K562 (cell line): Measurements from ENCODE around the gene FNBP1. TPM values are rescaled to one million over a fixed set of nuclear protein-coding genes. Genes with fewer than 3 reads are reported as not detected.

Experiments used
- ATAC-seq: fragments of 200-7000 bp; cut with Tn5 transposase; 3 replicates; pipeline ENCODE4 v1.9.1; 2020; ENCODE audit warnings: moderate library complexity
- BruUV-seq: library from RNA; stranded (reverse); fragments of 400-500 nt; replicated peaks from 2 replicates; lab custom pipeline; 2021; lab: Mats Ljungman, UMichigan
- CTCF ChIA-PET: fragments of 300-600 bp; formaldehyde crosslinking; extraction: SDS; loops from one replicate; lab custom pipeline; 2021; ENCODE audit warnings: low intra/inter-chr PET ratio; lab: Yijun Ruan, JAX
- POLR2A ChIA-PET: fragments of 300-600, 350-650 bp; sonication (Branson Sonifier 250); formaldehyde crosslinking; extraction: SDS; loops from one replicate; lab custom pipeline; 2021; ENCODE audit warnings: antibody characterized with exemption, inconsistent platforms; lab: Yijun Ruan, JAX
- DNase-seq, 4 experiments: peaks; one replicate each; pipeline versions ENCODE4 v3.0.0 to v3.0.0-alpha.2; 2011 to 2018; ENCODE audit warnings: low spot score in 3 of 4, mixed read lengths in 3 of 4; ENCODE audit errors: extremely low read depth in 1 of 4
- FAIRE-seq: peaks from 2 replicates; lab custom pipeline; 2011; peaks lifted over from hg19 to GRCh38; lab: Jason Lieb, UNC
- H2AFZ ChIP-seq: 2 replicates; pipeline ENCODE4 v1.6.0; 2011; ENCODE audit warnings: low read depth, low read length, control low read depth, inconsistent platforms
- H3K27ac ChIP-seq: fragments of 200-600 bp; 3 replicates; pipeline ENCODE4 v1.8.0; 2011; ENCODE audit warnings: low read depth, mild to moderate bottlenecking, control low read depth, inconsistent platforms, low read length, moderate library complexity, mixed read lengths; ENCODE audit errors: extremely low read depth
- H3K27me3 ChIP-seq, 2 experiments: fragments of 300-600 bp in 1 of 2; 2 replicates in 1 of 2; 3 replicates in 1 of 2; pipeline versions ENCODE4 v1.6.0 to v1.8.0; 2011; ENCODE audit warnings: inconsistent platforms in 2 of 2, low read length in 2 of 2, mild to moderate bottlenecking in 1 of 2, mixed read lengths in 1 of 2, moderate library complexity in 1 of 2; ENCODE audit not compliant: control insufficient read depth in 2 of 2, insufficient read depth in 2 of 2
- H3K36me3 ChIP-seq: fragments of 300-600 bp; 3 replicates; pipeline ENCODE4 v1.8.0; 2011; ENCODE audit warnings: mild to moderate bottlenecking, low read length, inconsistent platforms; ENCODE audit not compliant: control insufficient read depth, insufficient read depth
- H3K4me1 ChIP-seq, 2 experiments: fragments of 200-600 bp in 1 of 2; replicated peaks in 1 of 2; 2 replicates in 1 of 2; 3 replicates in 1 of 2; pipeline versions ENCODE4 v1.5.1 to v1.8.0; 2011; ENCODE audit warnings: inconsistent platforms in 2 of 2, low read length in 2 of 2, mild to moderate bottlenecking in 1 of 2, mixed read lengths in 1 of 2, moderate library complexity in 1 of 2; ENCODE audit not compliant: control insufficient read depth in 2 of 2, insufficient read depth in 2 of 2
- H3K4me2 ChIP-seq: 2 replicates; pipeline ENCODE4 v1.6.1; 2011; ENCODE audit warnings: low read length, control low read depth, inconsistent platforms, mixed read lengths; ENCODE audit not compliant: insufficient read depth
- H3K4me3 ChIP-seq: fragments of 200-600 bp; sonication (generic), shearing (Covaris generic); 2 replicates; pipeline ENCODE4 v1.5.1; 2016; ENCODE audit warnings: control low read depth, inconsistent platforms
- H3K79me2 ChIP-seq: fragments of 200-600 bp; 3 replicates; pipeline ENCODE4 v1.8.0; 2011; ENCODE audit warnings: low read length, inconsistent platforms; ENCODE audit not compliant: control insufficient read depth, insufficient read depth
- H3K9ac ChIP-seq, 2 experiments: 2 replicates each; pipeline versions ENCODE4 v1.6.0 to v1.6.1; 2011; ENCODE audit warnings: low read depth in 2 of 2, low read length in 2 of 2, control low read depth in 1 of 2, inconsistent platforms in 1 of 2, mild to moderate bottlenecking in 1 of 2, mixed read lengths in 1 of 2; ENCODE audit not compliant: insufficient read depth in 1 of 2
- H3K9me1 ChIP-seq: one replicate; pipeline ENCODE4 v1.6.0; 2011; ENCODE audit warnings: inconsistent platforms, mild to moderate bottlenecking, low read length, moderate library complexity; ENCODE audit not compliant: control insufficient read depth, insufficient read depth
- H3K9me3 ChIP-seq: replicated peaks from 2 replicates; pipeline ENCODE4 v1.5.1; 2011; ENCODE audit warnings: low read depth, low read length, inconsistent platforms; ENCODE audit not compliant: control insufficient read depth, insufficient read depth
- H4K20me1 ChIP-seq: replicated peaks from 2 replicates; pipeline ENCODE4 v1.6.1; 2011; ENCODE audit warnings: low read length, inconsistent platforms, mixed read lengths; ENCODE audit not compliant: control insufficient read depth, insufficient read depth
- C11orf30 ChIP-seq: fragments of 450-650 bp; IDR thresholded peaks from 2 replicates; pipeline ENCODE4 v1.6.1; 2016; ENCODE audit warnings: low read depth, mild to moderate bottlenecking
- CBFA2T3 ChIP-seq: fragments of 450-650 bp; IDR thresholded peaks from 2 replicates; pipeline ENCODE4 v1.6.1; 2017
- ZNF3 ChIP-seq: fragments of 250-450 bp; sonication (Bioruptor Pico); IDR thresholded peaks from 2 replicates; pipeline ENCODE4 v1.5.0; 2021; ENCODE audit warnings: mild to moderate bottlenecking, moderate library complexity
- ZNF384 ChIP-seq: IDR thresholded peaks from 2 replicates; pipeline ENCODE4 v1.6.1; 2012; ENCODE audit warnings: low read depth, low read length, improper control_type of control experiment
- WGBS: fragments of 100-300 bp; shearing (Covaris generic); methylation state at CpG from one replicate; pipeline ENCODE4 v1.1.6; 2016; ENCODE audit warnings: low coverage, mixed read lengths; ENCODE audit not compliant: insufficient coverage; ENCODE audit errors: missing lambda C conversion rate; 5-methylcytosine and 5-hydroxymethylcytosine counted together
- in situ Hi-C: fragments of 300-500 bp; cut with MboI; formaldehyde crosslinking; loops from 4 replicates; pipeline ENCODE4 v1.15.0; 2018; ENCODE audit warnings: inconsistent platforms, mixed read lengths
- intact Hi-C: fragments of 100-400 bp; cut with micrococcal nuclease; formaldehyde crosslinking; loops from 2 replicates; pipeline ENCODE4 v1.14.2; 2022
- polyA plus RNA-seq, 8 experiments: library from polyadenylated mRNA; depleted of rRNA in 4 of 8; stranded (reverse) in 5 of 8; unstranded in 3 of 8; fragments of >200 nt; fragmentation: Nextera tagmentation in 2 of 8; fragmentation: Illumina TruSeq in 1 of 8; extraction: Ambion mirVana in 2 of 8; extraction: Trizol in 1 of 8; gene quantifications; 2 replicates each; pipeline versions ENCODE4 v1.2.1 to v1.2.3, GENCODE V29; 2011 to 2014; ENCODE audit warnings: inconsistent platforms in 1 of 8, missing spikeins in 1 of 8
- total RNA-seq, 7 experiments: library from RNA; depleted of rRNA in 6 of 7; stranded (reverse); fragments of >200 nt in 6 of 7; fragmentation: Illumina TruSeq in 2 of 7; extraction: Trizol in 2 of 7; gene quantifications; 2 replicates each; pipeline versions ENCODE4 v1.2.1 to v1.2.3, GENCODE V29; 2011 to 2021; ENCODE audit warnings: low replicate concordance in 1 of 7

FNBP1 gene
- total and polyA plus RNA-seq, 9 of the 15 experiments (the other 6 are each of a cell fraction or from before 2014, with no cell fraction given), result 1.8 to 14.9 (median 7.6) TPM

- no CpG with 5 or more reads among the region's 1 CpG for WGBS
- intact Hi-C loops, result loop anchor here (5.0 kb wide), 1 partner anchor 71 kb away; no protein-coding TSS in a partner anchor
- no TSS peak for BruUV-seq
- H3K36me3 ChIP-seq, result no peaks in the 10 kb centered on the region
- H4K20me1 ChIP-seq, result no peaks in the 10 kb centered on the region; the same call in 1 of the 2 replicates
- no peaks in the 10 kb centered on the region for H3K79me2 ChIP-seq
- no peaks in the 10 kb centered on the region for H3K9me3 ChIP-seq
- peaks cover 11 to 28% of the 10 kb centered on the region in 2 experiments for H3K4me1 ChIP-seq
- H3K27ac ChIP-seq, result no peak overlapping the region
- H3K4me2 ChIP-seq, result no peak overlapping the region
- no peak overlapping the region for H3K9ac ChIP-seq
- ATAC-seq, result no peak
- DNase-seq, result no peak
- no peak overlapping the region for H2AFZ ChIP-seq
- ChIA-PET CTCF (no interaction called here), POLR2A (interaction anchor here (1.0 kb wide), 1 partner anchor 10 kb away, joined by 3 read pairs; no protein-coding TSS in a partner anchor)
- no peak overlapping the region for H3K4me3 ChIP-seq
- TF ChIP-seq CBFA2T3, result no peak
- TF ChIP-seq ZNF384, result peak; percentile 68
- no peaks in the 10 kb centered on the region for H3K27me3 ChIP-seq
- no peaks in the 10 kb centered on the region for H3K9me1 ChIP-seq
- no peak for FAIRE-seq
- in situ Hi-C loops, result no loop called here
Observed at GRCh38 chr9:129958796-129959195, 84.2 kb downstream of the FNBP1 start.

DNA sequence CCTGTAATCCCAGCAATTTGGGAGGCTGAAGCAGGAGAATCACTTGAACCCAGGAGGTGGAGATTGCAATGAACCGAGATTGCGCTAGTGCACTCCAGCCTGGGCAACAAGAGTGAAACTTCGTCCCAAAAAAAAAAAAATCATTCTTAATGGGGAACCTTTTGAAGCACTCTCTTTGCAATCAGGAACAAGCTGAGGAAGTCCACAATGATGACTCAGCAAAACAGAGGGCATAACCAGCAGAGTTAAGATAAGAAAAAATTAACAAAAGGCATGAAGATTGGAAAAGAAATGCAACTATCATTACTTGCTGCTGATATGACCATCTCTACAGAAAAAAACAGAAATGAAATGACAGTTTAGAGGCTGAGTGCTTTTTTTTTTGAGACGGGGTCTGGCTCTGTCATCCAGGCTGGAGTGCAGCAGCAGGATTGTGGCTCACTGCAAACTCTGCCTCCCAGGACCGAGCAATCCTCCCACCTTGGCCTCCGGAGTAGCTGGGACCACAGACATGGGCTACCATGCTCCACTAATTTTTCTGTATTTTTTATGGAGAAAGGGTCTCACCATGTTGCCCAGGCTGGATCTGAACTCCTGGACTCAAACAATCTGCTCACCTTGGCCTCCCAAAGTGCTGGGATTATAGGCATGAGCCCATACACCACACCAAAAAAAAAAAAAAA lies 88.0 kb downstream of the FNBP1 start:
- no peak overlapping the region for H3K4me3 ChIP-seq
- H3K27me3 ChIP-seq, result no peaks in the 10 kb centered on the region
- H3K36me3 ChIP-seq, result no peaks in the 10 kb centered on the region
- BruUV-seq, result no TSS peak
- 1% methylated on average over 6 of the region's 6 CpGs for WGBS
- H2AFZ ChIP-seq, result peak overlapping the region; percentile 21; the same call in 1 of the 2 replicates
- POLR2A ChIA-PET, result interaction anchor here (0.8 to 1.3 kb wide), 4 partner anchors 14 to 37 kb away, joined by 3 to 4 read pairs (median 3); no protein-coding TSS in a partner anchor
- CTCF ChIA-PET, result no interaction called here
- intact Hi-C loops, result loop anchor here (5.0 kb wide), 1 partner anchor 68 kb away; no protein-coding TSS in a partner anchor
- H3K79me2 ChIP-seq, result no peaks in the 10 kb centered on the region
- peak overlapping the region; percentile 68; the same call in 2 of the 3 replicates for H3K27ac ChIP-seq
- H3K9ac ChIP-seq, result peak overlapping the region; percentile 21 to 77; a peak in 2 of 4 replicates
- peaks cover 11 to 17% of the 10 kb centered on the region in 2 experiments for H3K4me1 ChIP-seq
- H3K4me2 ChIP-seq, result peak overlapping the region; percentile 29
- FAIRE-seq (peak; percentile 65), DNase-seq (peak; percentile 40 to 79 (median 44)), ATAC-seq (peak; percentile 80)
- H3K9me3 ChIP-seq, result no peaks in the 10 kb centered on the region
- H3K9me1 ChIP-seq, result no peaks in the 10 kb centered on the region
- no peaks in the 10 kb centered on the region; the same call in 1 of the 2 replicates for H4K20me1 ChIP-seq
- in situ Hi-C loops, result no loop called here
- peak; percentile 100 for TF ChIP-seq C11orf30
- no peak for TF ChIP-seq ZNF3 (CRISPR knock-in tag)
